GM18868 (cell line): Measurements from ENCODE around the gene DHRS4.

Experiments used
- ATAC-seq: cut with Tn5 transposase; IDR thresholded peaks from one replicate; pipeline ENCODE4 v1.9.1; 2021; ENCODE audit warnings: mild to moderate bottlenecking, moderate library complexity; ENCODE audit not compliant: unreplicated experiment

The DHRS4 gene

GRCh38 chr14:23953464-23954278, at the start of gene DHRS4:
Gene DHRS4, plus strand, starts transcription at chr14:23953770. Its CDS starts 19 bp downstream, at chr14:23953789.
- peak; percentile 87 for ATAC-seq

- no peak for ATAC-seq
These were observed 43.3 kb upstream of the DHRS4 start for GRCh38 chr14:23910101-23910875.

GRCh38 chr14:23910876-23911210, 42.7 kb upstream of the DHRS4 start:
- ATAC-seq, result no peak

GRCh38 chr14:23915559-23915958, 38.0 kb upstream of the DHRS4 start:
- no peak for ATAC-seq

- no peak for ATAC-seq
These were observed 37.6 kb upstream of the DHRS4 start for GRCh38 chr14:23916004-23916403.

GRCh38 chr14:23916446-23916845, 37.1 kb upstream of the DHRS4 start:
- ATAC-seq, result no peak

- ATAC-seq, result no peak
These were observed 31.0 kb upstream of the DHRS4 start for GRCh38 chr14:23922545-23922944.

- ATAC-seq, result no peak
These were observed 28.0 kb upstream of the DHRS4 start for GRCh38 chr14:23925523-23926075.

GRCh38 chr14:23926543-23926942, 27.0 kb upstream of the DHRS4 start:
- ATAC-seq, result no peak

GRCh38 chr14:23929136-23929535, 24.4 kb upstream of the DHRS4 start:
- no peak for ATAC-seq

GRCh38 chr14:23929822-23930294, 23.7 kb upstream of the DHRS4 start:
- peak; percentile 73 for ATAC-seq

GRCh38 chr14:23930742-23931141, 22.8 kb upstream of the DHRS4 start:
- ATAC-seq, result no peak

GRCh38 chr14:23931721-23932289, 21.8 kb upstream of the DHRS4 start:
- ATAC-seq, result no peak

GRCh38 chr14:23932639-23933038, 20.9 kb upstream of the DHRS4 start:
- no peak for ATAC-seq

GRCh38 chr14:23933108-23933741, 20.3 kb upstream of the DHRS4 start:
- ATAC-seq, result no peak

- no peak for ATAC-seq
These were observed 19.8 kb upstream of the DHRS4 start for GRCh38 chr14:23933742-23934128.

- ATAC-seq, result no peak
These were observed 18.4 kb upstream of the DHRS4 start for GRCh38 chr14:23935158-23935557.

- ATAC-seq, result no peak
These were observed 17.3 kb upstream of the DHRS4 start for GRCh38 chr14:23936084-23936829.

- ATAC-seq, result no peak
These were observed 16.4 kb upstream of the DHRS4 start for GRCh38 chr14:23937203-23937602.

- ATAC-seq, result no peak
These were observed 14.7 kb upstream of the DHRS4 start for GRCh38 chr14:23938823-23939222.
